HEK293 (cell line): ENCODE measurements around the gene WDR43.

ENCODE experiments used
- CTCF ChIA-PET: fragments of 350-600 bp; formaldehyde crosslinking; extraction: SDS; loops from one replicate; lab custom pipeline; 2021; ENCODE audit warnings: antibody characterized with exemption; lab: Yijun Ruan, JAX
- POLR2A ChIA-PET: fragments of 300-600 bp; formaldehyde crosslinking; extraction: SDS; loops from one replicate; lab custom pipeline; 2020; ENCODE audit warnings: antibody characterized with exemption, inconsistent platforms; lab: Yijun Ruan, JAX
- H3K27ac ChIP-seq: fragments of 200-500 bp; sonication (Bioruptor generic); 2 replicates; pipeline ENCODE4 v1.5.1; 2014; ENCODE audit warnings: low read depth, low read length, control low read depth, inconsistent platforms; ENCODE audit errors: extremely low read depth
- H3K36me3 ChIP-seq, 2 experiments: fragments of 200-500 bp in 1 of 2; sonication (Bioruptor generic) in 1 of 2; 1 replicate in 1 of 2; 2 replicates in 1 of 2; pipeline ENCODE4 v1.5.1; 2014 to 2017; ENCODE audit warnings: inconsistent platforms in 2 of 2, low read length in 2 of 2; ENCODE audit not compliant: control insufficient read depth in 2 of 2, insufficient read depth in 1 of 2
- H3K4me1 ChIP-seq: fragments of 200-500 bp; sonication (Bioruptor generic); 2 replicates; pipeline ENCODE4 v1.5.1; 2014; ENCODE audit warnings: mild to moderate bottlenecking, low read length, inconsistent platforms; ENCODE audit not compliant: control insufficient read depth, insufficient read depth
- H3K4me3 ChIP-seq: 2 replicates; pipeline ENCODE4 v1.5.1; 2011; ENCODE audit warnings: low read depth, mild to moderate bottlenecking, control low read depth, low read length, moderate library complexity
- H3K9me3 ChIP-seq: fragments of 200-500 bp; sonication (Bioruptor generic); 2 replicates; pipeline ENCODE4 v1.5.1; 2014; ENCODE audit warnings: low read depth, low read length, inconsistent platforms; ENCODE audit not compliant: control insufficient read depth, insufficient read depth
- CTCF ChIP-seq: fragments of 450-650 bp; formaldehyde crosslinking; IDR thresholded peaks from 2 replicates; pipeline ENCODE4 v1.5.1; 2016; ENCODE audit warnings: missing biosample characterization, missing genetic modification characterization
- GLIS2 ChIP-seq: fragments of 450-650 bp; formaldehyde crosslinking; IDR thresholded peaks from 2 replicates; pipeline ENCODE4 v1.5.1; 2016; ENCODE audit warnings: missing biosample characterization, missing genetic modification characterization
- IKZF3 ChIP-seq: fragments of 450-650 bp; IDR thresholded peaks from 2 replicates; pipeline ENCODE4 v1.5.0; 2018; ENCODE audit warnings: missing biosample characterization, mild to moderate bottlenecking, missing genetic modification characterization, moderate library complexity
- KLF1 ChIP-seq: fragments of 450-650 bp; formaldehyde crosslinking; IDR thresholded peaks from 2 replicates; pipeline ENCODE4 v1.5.1; 2016; ENCODE audit warnings: missing biosample characterization, missing genetic modification characterization
- SP3 ChIP-seq: fragments of 450-650 bp; formaldehyde crosslinking; IDR thresholded peaks from 2 replicates; pipeline ENCODE4 v1.5.1; 2016; ENCODE audit warnings: missing biosample characterization, missing genetic modification characterization
- SP7 ChIP-seq: fragments of 450-650 bp; formaldehyde crosslinking; IDR thresholded peaks from 2 replicates; pipeline ENCODE4 v1.5.1; 2016; ENCODE audit warnings: missing biosample characterization, missing genetic modification characterization
- ZFP3 ChIP-seq: fragments of 450-650 bp; formaldehyde crosslinking; IDR thresholded peaks from 2 replicates; pipeline ENCODE4 v1.5.1; 2016; ENCODE audit warnings: low read depth, missing biosample characterization, missing genetic modification characterization
- ZNF140 ChIP-seq: fragments of 450-650 bp; formaldehyde crosslinking; IDR thresholded peaks from 2 replicates; pipeline ENCODE4 v1.5.1; 2016; ENCODE audit warnings: missing biosample characterization, missing genetic modification characterization
- ZNF155 ChIP-seq: fragments of 450-650 bp; formaldehyde crosslinking; IDR thresholded peaks from 2 replicates; pipeline ENCODE4 v1.5.1; 2016; ENCODE audit warnings: missing biosample characterization, missing genetic modification characterization
- ZNF221 ChIP-seq: fragments of 450-650 bp; formaldehyde crosslinking; IDR thresholded peaks from 2 replicates; pipeline ENCODE4 v1.5.1; 2017; ENCODE audit warnings: missing biosample characterization, missing genetic modification characterization, borderline replicate concordance
- ZNF223 ChIP-seq: fragments of 450-650 bp; formaldehyde crosslinking; IDR thresholded peaks from 2 replicates; pipeline ENCODE4 v1.5.1; 2016; ENCODE audit warnings: missing biosample characterization, missing genetic modification characterization
- ZNF24 ChIP-seq: fragments of 450-650 bp; formaldehyde crosslinking; IDR thresholded peaks from 2 replicates; pipeline ENCODE4 v1.5.1; 2016; ENCODE audit warnings: missing biosample characterization, missing genetic modification characterization
- ZNF248 ChIP-seq: fragments of 450-650 bp; formaldehyde crosslinking; IDR thresholded peaks from 2 replicates; pipeline ENCODE4 v1.5.1; 2017; ENCODE audit warnings: missing biosample characterization, missing genetic modification characterization
- ZNF335 ChIP-seq: fragments of 450-650 bp; formaldehyde crosslinking; conservative IDR thresholded peaks from 2 replicates; pipeline ENCODE4 v1.5.1; 2016; ENCODE audit warnings: missing biosample characterization, missing genetic modification characterization
- ZNF404 ChIP-seq: fragments of 450-650 bp; formaldehyde crosslinking; IDR thresholded peaks from 2 replicates; pipeline ENCODE4 v1.5.1; 2017; ENCODE audit warnings: missing biosample characterization, missing genetic modification characterization
- ZNF416 ChIP-seq: fragments of 450-650 bp; formaldehyde crosslinking; IDR thresholded peaks from 2 replicates; pipeline ENCODE4 v1.5.1; 2016; ENCODE audit warnings: missing biosample characterization, missing genetic modification characterization
- ZNF473 ChIP-seq: fragments of 450-650 bp; formaldehyde crosslinking; IDR thresholded peaks from 2 replicates; pipeline ENCODE4 v1.5.1; 2017; ENCODE audit warnings: missing biosample characterization, missing genetic modification characterization
- ZNF544 ChIP-seq: fragments of 450-650 bp; formaldehyde crosslinking; IDR thresholded peaks from 2 replicates; pipeline ENCODE4 v1.5.0; 2017; ENCODE audit warnings: missing biosample characterization, missing genetic modification characterization
- ZNF558 ChIP-seq: fragments of 450-650 bp; formaldehyde crosslinking; IDR thresholded peaks from 2 replicates; pipeline ENCODE4 v1.5.1; 2016; ENCODE audit warnings: missing biosample characterization, missing genetic modification characterization
- ZNF629 ChIP-seq: fragments of 450-650 bp; formaldehyde crosslinking; IDR thresholded peaks from 2 replicates; pipeline ENCODE4 v1.5.1; 2017; ENCODE audit warnings: missing biosample characterization, missing genetic modification characterization
- ZNF707 ChIP-seq: fragments of 450-650 bp; formaldehyde crosslinking; IDR thresholded peaks from 2 replicates; pipeline ENCODE4 v1.5.1; 2016; ENCODE audit warnings: missing biosample characterization, missing genetic modification characterization
- ZNF777 ChIP-seq: fragments of 450-650 bp; formaldehyde crosslinking; IDR thresholded peaks from 2 replicates; pipeline ENCODE4 v1.5.1; 2017; ENCODE audit warnings: missing biosample characterization, missing genetic modification characterization, borderline replicate concordance
- TF ChIP-seq, protein P1 (sequence below): fragments of 450-650 bp; formaldehyde crosslinking; IDR thresholded peaks from 2 replicates; pipeline ENCODE4 v1.5.1; 2016; ENCODE audit warnings: missing biosample characterization, missing genetic modification characterization
- TF ChIP-seq, protein P2 (sequence below): fragments of 450-650 bp; formaldehyde crosslinking; IDR thresholded peaks from 2 replicates; pipeline ENCODE4 v1.5.1; 2016; ENCODE audit warnings: missing biosample characterization, missing genetic modification characterization
- TF ChIP-seq, protein P3 (sequence below): fragments of 450-650 bp; formaldehyde crosslinking; IDR thresholded peaks from 2 replicates; pipeline ENCODE4 v1.5.1; 2017; ENCODE audit warnings: missing biosample characterization, missing genetic modification characterization
- TF ChIP-seq, protein P4 (sequence below): fragments of 450-650 bp; formaldehyde crosslinking; IDR thresholded peaks from 2 replicates; pipeline ENCODE4 v1.5.1; 2016; ENCODE audit warnings: missing biosample characterization, missing genetic modification characterization

The WDR43 gene

GRCh38 chr2:28898048-28898447 lies 3.6 kb downstream of the WDR43 start (continued):
- TF ChIP-seq ZNF335 (tag by site-specific recombination) (no peak), ZNF223 (tag by site-specific recombination) (no peak), ZNF248 (tag by site-specific recombination) (no peak), ZNF473 (tag by site-specific recombination) (no peak)
- TF ChIP-seq, protein P1, sequence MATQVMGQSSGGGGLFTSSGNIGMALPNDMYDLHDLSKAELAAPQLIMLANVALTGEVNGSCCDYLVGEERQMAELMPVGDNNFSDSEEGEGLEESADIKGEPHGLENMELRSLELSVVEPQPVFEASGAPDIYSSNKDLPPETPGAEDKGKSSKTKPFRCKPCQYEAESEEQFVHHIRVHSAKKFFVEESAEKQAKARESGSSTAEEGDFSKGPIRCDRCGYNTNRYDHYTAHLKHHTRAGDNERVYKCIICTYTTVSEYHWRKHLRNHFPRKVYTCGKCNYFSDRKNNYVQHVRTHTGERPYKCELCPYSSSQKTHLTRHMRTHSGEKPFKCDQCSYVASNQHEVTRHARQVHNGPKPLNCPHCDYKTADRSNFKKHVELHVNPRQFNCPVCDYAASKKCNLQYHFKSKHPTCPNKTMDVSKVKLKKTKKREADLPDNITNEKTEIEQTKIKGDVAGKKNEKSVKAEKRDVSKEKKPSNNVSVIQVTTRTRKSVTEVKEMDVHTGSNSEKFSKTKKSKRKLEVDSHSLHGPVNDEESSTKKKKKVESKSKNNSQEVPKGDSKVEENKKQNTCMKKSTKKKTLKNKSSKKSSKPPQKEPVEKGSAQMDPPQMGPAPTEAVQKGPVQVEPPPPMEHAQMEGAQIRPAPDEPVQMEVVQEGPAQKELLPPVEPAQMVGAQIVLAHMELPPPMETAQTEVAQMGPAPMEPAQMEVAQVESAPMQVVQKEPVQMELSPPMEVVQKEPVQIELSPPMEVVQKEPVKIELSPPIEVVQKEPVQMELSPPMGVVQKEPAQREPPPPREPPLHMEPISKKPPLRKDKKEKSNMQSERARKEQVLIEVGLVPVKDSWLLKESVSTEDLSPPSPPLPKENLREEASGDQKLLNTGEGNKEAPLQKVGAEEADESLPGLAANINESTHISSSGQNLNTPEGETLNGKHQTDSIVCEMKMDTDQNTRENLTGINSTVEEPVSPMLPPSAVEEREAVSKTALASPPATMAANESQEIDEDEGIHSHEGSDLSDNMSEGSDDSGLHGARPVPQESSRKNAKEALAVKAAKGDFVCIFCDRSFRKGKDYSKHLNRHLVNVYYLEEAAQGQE (tag by site-specific recombination) = peak; percentile 35; the same call in 1 of the 2 replicates
- TF ChIP-seq, protein P2, sequence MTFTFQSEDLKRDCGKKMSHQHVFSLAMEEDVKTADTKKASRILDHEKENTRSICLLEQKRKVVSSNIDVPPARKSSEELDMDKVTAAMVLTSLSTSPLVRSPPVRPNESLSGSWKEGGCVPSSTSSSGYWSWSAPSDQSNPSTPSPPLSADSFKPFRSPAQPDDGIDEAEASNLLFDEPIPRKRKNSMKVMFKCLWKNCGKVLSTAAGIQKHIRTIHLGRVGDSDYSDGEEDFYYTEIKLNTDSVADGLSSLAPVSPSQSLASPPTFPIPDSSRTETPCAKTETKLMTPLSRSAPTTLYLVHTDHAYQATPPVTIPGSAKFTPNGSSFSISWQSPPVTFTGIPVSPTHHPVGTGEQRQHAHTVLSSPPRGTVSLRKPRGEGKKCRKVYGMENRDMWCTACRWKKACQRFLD = no peak

DNA sequence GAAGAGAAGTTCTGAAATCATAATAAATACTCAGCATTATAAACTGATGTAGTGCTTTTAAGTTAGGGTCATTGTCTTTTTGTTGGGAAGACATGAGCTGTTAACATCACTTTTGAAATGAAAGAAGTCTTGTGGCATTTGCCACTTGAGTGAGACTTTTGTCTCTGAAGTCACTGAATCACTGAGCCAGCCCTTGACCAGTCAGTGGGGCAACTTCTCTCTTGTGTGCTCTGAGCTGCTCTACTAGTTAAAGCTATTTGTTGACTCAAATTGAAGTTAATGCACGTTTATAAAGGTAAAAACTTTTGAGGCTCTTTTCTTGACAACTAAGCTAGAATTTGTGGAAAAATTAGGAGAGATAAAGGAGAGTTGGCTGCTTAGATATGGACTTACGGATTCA lies 6.7 kb downstream of the WDR43 start:
- Histone ChIP-seq H3K27ac (no peak overlapping the region), H3K36me3 (peaks cover 21 to 51% of the 10 kb centered on the region in 2 experiments), H3K4me1 (peaks cover 22% of the 10 kb centered on the region), H3K9me3 (no peaks in the 10 kb centered on the region), H3K4me3 (no peak overlapping the region)
- ChIA-PET POLR2A (no interaction called here), CTCF (interaction anchor here (0.6 to 1.1 kb wide), 2 partner anchors 335 to 1180 kb away, joined by 3 to 4 read pairs; no protein-coding TSS in a partner anchor)
- TF ChIP-seq ZNF24 (no peak), ZNF777 (tag by site-specific recombination) (no peak), ZNF221 (no peak), ZNF155 (tag by site-specific recombination) (no peak), ZFP3 (tag by site-specific recombination) (no peak), ZNF140 (tag by site-specific recombination) (no peak), ZNF629 (tag by site-specific recombination) (no peak), SP7 (tag by site-specific recombination) (no peak), CTCF (tag by site-specific recombination) (no peak)

DNA sequence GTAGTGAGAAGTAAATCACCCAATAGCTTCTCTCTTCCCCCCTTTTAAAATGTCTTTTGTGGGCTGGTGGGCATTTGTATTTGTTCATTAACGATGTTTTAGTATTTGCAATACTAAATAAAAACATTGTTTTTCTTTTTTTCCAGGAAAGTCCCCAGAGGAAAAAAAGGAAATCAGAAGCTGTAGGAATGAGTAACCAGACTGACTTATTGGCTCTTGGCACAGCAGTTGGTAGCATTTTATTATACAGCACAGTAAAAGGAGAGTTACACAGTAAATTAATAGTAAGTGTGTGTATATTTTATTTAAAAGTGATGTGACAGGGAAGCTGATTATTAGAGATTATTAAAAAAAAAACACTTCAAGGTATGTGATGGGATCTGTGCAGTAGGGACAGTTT lies 7.4 kb downstream of the WDR43 start:
- Histone ChIP-seq H3K36me3 (peaks cover 27 to 51% of the 10 kb centered on the region in 2 experiments), H3K4me3 (no peak overlapping the region), H3K27ac (no peak overlapping the region), H3K9me3 (no peaks in the 10 kb centered on the region), H3K4me1 (peaks cover 20% of the 10 kb centered on the region)
- ChIA-PET CTCF (no interaction called here), POLR2A (no interaction called here)
- TF ChIP-seq GLIS2 (tag by site-specific recombination) (no peak), SP3 (tag by site-specific recombination) (no peak), ZNF416 (tag by site-specific recombination) (no peak), ZNF544 (no peak), KLF1 (tag by site-specific recombination) (no peak), IKZF3 (tag by site-specific recombination) (no peak), ZNF558 (tag by site-specific recombination) (no peak), ZNF404 (tag by site-specific recombination) (no peak), ZNF707 (no peak)
- TF ChIP-seq, protein P3, sequence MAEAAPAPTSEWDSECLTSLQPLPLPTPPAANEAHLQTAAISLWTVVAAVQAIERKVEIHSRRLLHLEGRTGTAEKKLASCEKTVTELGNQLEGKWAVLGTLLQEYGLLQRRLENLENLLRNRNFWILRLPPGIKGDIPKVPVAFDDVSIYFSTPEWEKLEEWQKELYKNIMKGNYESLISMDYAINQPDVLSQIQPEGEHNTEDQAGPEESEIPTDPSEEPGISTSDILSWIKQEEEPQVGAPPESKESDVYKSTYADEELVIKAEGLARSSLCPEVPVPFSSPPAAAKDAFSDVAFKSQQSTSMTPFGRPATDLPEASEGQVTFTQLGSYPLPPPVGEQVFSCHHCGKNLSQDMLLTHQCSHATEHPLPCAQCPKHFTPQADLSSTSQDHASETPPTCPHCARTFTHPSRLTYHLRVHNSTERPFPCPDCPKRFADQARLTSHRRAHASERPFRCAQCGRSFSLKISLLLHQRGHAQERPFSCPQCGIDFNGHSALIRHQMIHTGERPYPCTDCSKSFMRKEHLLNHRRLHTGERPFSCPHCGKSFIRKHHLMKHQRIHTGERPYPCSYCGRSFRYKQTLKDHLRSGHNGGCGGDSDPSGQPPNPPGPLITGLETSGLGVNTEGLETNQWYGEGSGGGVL (tag by site-specific recombination) = no peak
- TF ChIP-seq, protein P4, sequence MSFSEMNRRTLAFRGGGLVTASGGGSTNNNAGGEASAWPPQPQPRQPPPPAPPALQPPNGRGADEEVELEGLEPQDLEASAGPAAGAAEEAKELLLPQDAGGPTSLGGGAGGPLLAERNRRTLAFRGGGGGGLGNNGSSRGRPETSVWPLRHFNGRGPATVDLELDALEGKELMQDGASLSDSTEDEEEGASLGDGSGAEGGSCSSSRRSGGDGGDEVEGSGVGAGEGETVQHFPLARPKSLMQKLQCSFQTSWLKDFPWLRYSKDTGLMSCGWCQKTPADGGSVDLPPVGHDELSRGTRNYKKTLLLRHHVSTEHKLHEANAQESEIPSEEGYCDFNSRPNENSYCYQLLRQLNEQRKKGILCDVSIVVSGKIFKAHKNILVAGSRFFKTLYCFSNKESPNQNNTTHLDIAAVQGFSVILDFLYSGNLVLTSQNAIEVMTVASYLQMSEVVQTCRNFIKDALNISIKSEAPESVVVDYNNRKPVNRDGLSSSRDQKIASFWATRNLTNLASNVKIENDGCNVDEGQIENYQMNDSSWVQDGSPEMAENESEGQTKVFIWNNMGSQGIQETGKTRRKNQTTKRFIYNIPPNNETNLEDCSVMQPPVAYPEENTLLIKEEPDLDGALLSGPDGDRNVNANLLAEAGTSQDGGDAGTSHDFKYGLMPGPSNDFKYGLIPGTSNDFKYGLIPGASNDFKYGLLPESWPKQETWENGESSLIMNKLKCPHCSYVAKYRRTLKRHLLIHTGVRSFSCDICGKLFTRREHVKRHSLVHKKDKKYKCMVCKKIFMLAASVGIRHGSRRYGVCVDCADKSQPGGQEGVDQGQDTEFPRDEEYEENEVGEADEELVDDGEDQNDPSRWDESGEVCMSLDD = no peak
